Keratinocyte (primary cell): Measurements from ENCODE around the gene SENP1. TPM values are rescaled to one million over a fixed set of nuclear protein-coding genes. Genes with fewer than 3 reads are reported as not detected.

Experiments
- DNase-seq: peaks from one replicate; pipeline ENCODE4 v3.0.0-alpha.2; 2011; ENCODE audit warnings: low read depth, missing footprints, low spot score
- FAIRE-seq: peaks from 2 replicates; lab custom pipeline; 2011; peaks lifted over from hg19 to GRCh38; lab: Jason Lieb, UNC
- H2AFZ ChIP-seq: 2 replicates; pipeline ENCODE4 v1.6.0; 2012; ENCODE audit warnings: low read length, control low read depth, inconsistent platforms; ENCODE audit not compliant: control insufficient read depth
- H3K27ac ChIP-seq: 2 replicates; pipeline ENCODE4 v1.5.1; 2011; ENCODE audit warnings: low read length; ENCODE audit not compliant: control insufficient read depth, insufficient read depth
- H3K27me3 ChIP-seq: 3 replicates; pipeline ENCODE4 v1.6.0; 2011; ENCODE audit warnings: low read length; ENCODE audit not compliant: control insufficient read depth, insufficient read depth; ENCODE audit errors: extremely low read depth
- H3K36me3 ChIP-seq, 2 experiments: 2 replicates in 1 of 2; 3 replicates in 1 of 2; pipeline ENCODE4 v1.5.1; 2011; ENCODE audit warnings: low read length in 2 of 2, mild to moderate bottlenecking in 1 of 2; ENCODE audit not compliant: control insufficient read depth in 2 of 2, insufficient read depth in 2 of 2; ENCODE audit errors: extremely low read depth in 1 of 2
- H3K4me1 ChIP-seq: 3 replicates; pipeline ENCODE4 v1.5.1; 2011; ENCODE audit warnings: low read length; ENCODE audit not compliant: control insufficient read depth, insufficient read depth; ENCODE audit errors: extremely low read depth
- H3K4me2 ChIP-seq: 3 replicates; pipeline ENCODE4 v1.6.0; 2011; ENCODE audit warnings: low read depth, low read length; ENCODE audit not compliant: control insufficient read depth, insufficient read depth; ENCODE audit errors: extremely low read depth
- H3K4me3 ChIP-seq, 3 experiments: fragments of 200-600 bp in 1 of 3; sonication (generic) in 1 of 3; 2 replicates in 2 of 3; 3 replicates in 1 of 3; pipeline ENCODE4 v1.5.1; 2011 to 2016; ENCODE audit warnings: low read length in 3 of 3, mild to moderate bottlenecking in 3 of 3, control low read depth in 2 of 3, inconsistent platforms in 1 of 3, low read depth in 1 of 3, mixed read lengths in 1 of 3, mixed run types in 1 of 3, moderate library complexity in 1 of 3; ENCODE audit not compliant: control insufficient read depth in 2 of 3, insufficient read depth in 2 of 3; ENCODE audit errors: extremely low read depth in 1 of 3
- H3K79me2 ChIP-seq: 2 replicates; pipeline ENCODE4 v1.6.0; 2012; ENCODE audit warnings: low read length; ENCODE audit not compliant: control insufficient read depth, insufficient read depth
- H3K9ac ChIP-seq: 3 replicates; pipeline ENCODE4 v1.6.0; 2011; ENCODE audit warnings: low read length; ENCODE audit not compliant: control insufficient read depth, insufficient read depth; ENCODE audit errors: extremely low read depth
- H3K9me1 ChIP-seq: 3 replicates; pipeline ENCODE4 v1.6.0; 2011; ENCODE audit warnings: low read length; ENCODE audit not compliant: control insufficient read depth, insufficient read depth; ENCODE audit errors: extremely low read depth
- H3K9me3 ChIP-seq: 2 replicates; pipeline ENCODE4 v1.5.1; 2012; ENCODE audit warnings: low read depth, low read length; ENCODE audit not compliant: control insufficient read depth
- H4K20me1 ChIP-seq: 3 replicates; pipeline ENCODE4 v1.6.0; 2011; ENCODE audit warnings: low read length; ENCODE audit not compliant: control insufficient read depth, insufficient read depth; ENCODE audit errors: extremely low read depth
- EZH2 ChIP-seq: IDR thresholded peaks from one replicate; pipeline ENCODE4 v1.6.1; 2012; ENCODE audit warnings: inconsistent platforms, mild to moderate bottlenecking, low read length, moderate library complexity
- dilution Hi-C: fragments of 300-500 bp; cut with MboI; formaldehyde crosslinking; loops from one replicate; pipeline ENCODE4 v1.7.0; 2020; ENCODE audit warnings: low sequenced_read_pairs; ENCODE audit not compliant: extremely low pct_ligation_motif_present
- polyA plus RNA-seq, 5 experiments: library from polyadenylated mRNA; depleted of rRNA in 3 of 5; stranded (reverse) in 3 of 5; stranded (forward) in 1 of 5; unstranded in 1 of 5; fragments of >200 nt; gene quantifications; 1 replicate in 1 of 5; 2 replicates in 3 of 5; 3 replicates in 1 of 5; pipeline versions ENCODE4 v1.2.1 to v1.2.3, GENCODE V29; 2011 to 2012; ENCODE audit warnings: missing spikeins in 2 of 5, low read depth in 1 of 5, low replicate concordance in 1 of 5
- TF ChIP-seq, protein P1 (sequence below), 3 experiments: IDR thresholded peaks in 1 of 3; conservative IDR thresholded peaks in 1 of 3; optimal IDR thresholded peaks in 1 of 3; 2 replicates in 2 of 3; 3 replicates in 1 of 3; pipeline versions ENCODE3 to v1.5.1; 2011; ENCODE audit warnings: low read length in 3 of 3, mild to moderate bottlenecking in 3 of 3, moderate library complexity in 2 of 3, control low read depth in 1 of 3, inconsistent platforms in 1 of 3; ENCODE audit not compliant: insufficient read depth in 2 of 3; ENCODE audit errors: extremely low read depth in 1 of 3

Gene SENP1
- polyA plus RNA-seq, 1 donor (not counting 4 experiments of a cell fraction or from before 2014, with no cell fraction given) = 15.4 TPM

DNA sequence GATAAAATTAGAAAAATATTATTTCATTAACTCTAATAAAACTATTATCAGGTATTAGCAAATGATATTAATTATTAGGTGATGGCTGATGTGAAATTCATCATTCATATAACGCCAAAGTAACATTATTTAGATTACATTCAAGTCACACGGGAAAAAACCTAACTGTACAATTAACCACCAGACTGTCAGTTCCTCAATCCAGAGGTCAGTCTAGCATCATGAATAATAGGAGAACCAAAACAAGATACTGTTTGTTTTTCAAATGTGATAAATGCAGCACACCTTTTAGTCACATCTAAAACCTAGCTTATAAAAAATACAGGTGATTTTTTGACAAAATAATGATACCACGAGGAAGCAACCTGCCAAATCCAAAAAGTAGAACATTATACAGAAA lies 19.6 kb downstream of the SENP1 start:
- H3K36me3 ChIP-seq = peaks cover 4 to 6% of the 10 kb centered on the region in 2 experiments
- no peaks in the 10 kb centered on the region for H4K20me1 ChIP-seq
- H3K9me3 ChIP-seq = no peaks in the 10 kb centered on the region
- H3K9ac ChIP-seq = no peak overlapping the region
- H2AFZ ChIP-seq = no peak overlapping the region
- no peaks in the 10 kb centered on the region for H3K79me2 ChIP-seq
- no peak overlapping the region for H3K27ac ChIP-seq
- H3K4me3 ChIP-seq = no peak overlapping the region
- H3K4me2 ChIP-seq = no peak overlapping the region
- no peaks in the 10 kb centered on the region for H3K4me1 ChIP-seq
- FAIRE-seq (no peak), DNase-seq (no peak)
- H3K9me1 ChIP-seq = no peaks in the 10 kb centered on the region
- dilution Hi-C loops = no loop called here
- TF ChIP-seq, protein P1, sequence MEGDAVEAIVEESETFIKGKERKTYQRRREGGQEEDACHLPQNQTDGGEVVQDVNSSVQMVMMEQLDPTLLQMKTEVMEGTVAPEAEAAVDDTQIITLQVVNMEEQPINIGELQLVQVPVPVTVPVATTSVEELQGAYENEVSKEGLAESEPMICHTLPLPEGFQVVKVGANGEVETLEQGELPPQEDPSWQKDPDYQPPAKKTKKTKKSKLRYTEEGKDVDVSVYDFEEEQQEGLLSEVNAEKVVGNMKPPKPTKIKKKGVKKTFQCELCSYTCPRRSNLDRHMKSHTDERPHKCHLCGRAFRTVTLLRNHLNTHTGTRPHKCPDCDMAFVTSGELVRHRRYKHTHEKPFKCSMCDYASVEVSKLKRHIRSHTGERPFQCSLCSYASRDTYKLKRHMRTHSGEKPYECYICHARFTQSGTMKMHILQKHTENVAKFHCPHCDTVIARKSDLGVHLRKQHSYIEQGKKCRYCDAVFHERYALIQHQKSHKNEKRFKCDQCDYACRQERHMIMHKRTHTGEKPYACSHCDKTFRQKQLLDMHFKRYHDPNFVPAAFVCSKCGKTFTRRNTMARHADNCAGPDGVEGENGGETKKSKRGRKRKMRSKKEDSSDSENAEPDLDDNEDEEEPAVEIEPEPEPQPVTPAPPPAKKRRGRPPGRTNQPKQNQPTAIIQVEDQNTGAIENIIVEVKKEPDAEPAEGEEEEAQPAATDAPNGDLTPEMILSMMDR (optimal IDR thresholded peaks at IDR 0.05 in 1 of 3, IDR thresholded peaks at IDR 0.05 in 1 of 3, conservative IDR thresholded peaks at IDR 0.05 in 1 of 3; ENCODE audit: extremely low read depth in 1 of 3, insufficient read depth in 2 of 3, low read length in 3 of 3) = no peak
- no peak for TF ChIP-seq EZH2
- H3K27me3 ChIP-seq = no peaks in the 10 kb centered on the region

DNA sequence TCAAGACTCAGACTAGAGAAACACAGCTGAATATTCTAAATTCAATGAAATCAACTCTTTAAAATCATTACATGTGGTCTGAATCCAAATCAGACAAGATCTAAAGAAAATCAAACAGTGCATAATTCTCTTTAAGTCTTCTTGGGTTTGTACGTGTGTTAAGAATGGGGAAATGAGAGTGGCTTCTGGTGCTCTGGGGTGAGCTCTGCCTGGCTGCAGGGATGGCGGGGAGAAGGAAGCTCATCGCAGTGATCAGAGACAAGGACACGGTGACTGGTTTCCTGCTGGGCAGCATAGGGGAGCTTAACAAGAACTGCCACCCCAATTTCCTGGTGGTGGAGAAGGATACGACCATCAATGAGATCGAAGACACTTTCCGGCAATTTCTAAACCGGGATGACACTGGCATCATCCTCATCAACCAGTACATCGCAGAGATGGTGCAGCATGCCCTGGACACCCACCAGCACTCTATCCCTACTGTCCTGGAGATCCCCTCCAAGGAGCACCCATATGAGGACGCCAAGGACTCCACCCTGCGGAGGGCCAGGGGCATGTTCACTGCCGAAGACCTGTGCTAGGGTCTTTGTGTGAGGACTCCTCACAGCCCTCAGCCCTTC lies 20.9 kb downstream of the SENP1 start:
- Histone ChIP-seq H4K20me1 (no peaks in the 10 kb centered on the region), H2AFZ (no peak overlapping the region), H3K9me3 (no peaks in the 10 kb centered on the region), H3K79me2 (no peaks in the 10 kb centered on the region), H3K9ac (no peak overlapping the region), H3K36me3 (peaks cover 6% of the 10 kb centered on the region in 2 experiments), H3K27ac (no peak overlapping the region), H3K9me1 (no peaks in the 10 kb centered on the region), H3K27me3 (no peaks in the 10 kb centered on the region), H3K4me1 (no peaks in the 10 kb centered on the region), H3K4me3 (no peak overlapping the region), H3K4me2 (no peak overlapping the region)
- DNase-seq = no peak
- TF ChIP-seq, protein P1 (optimal IDR thresholded peaks at IDR 0.05 in 1 of 3, IDR thresholded peaks at IDR 0.05 in 1 of 3, conservative IDR thresholded peaks at IDR 0.05 in 1 of 3; ENCODE audit: extremely low read depth in 1 of 3, insufficient read depth in 2 of 3, low read length in 3 of 3) = no peak
- TF ChIP-seq EZH2 = no peak
- FAIRE-seq = no peak
- dilution Hi-C loops = no loop called here
